ENCODE results near the gene GEMIN5.
"Not testable (repeated sequence)": the region's sequence is repeated elsewhere in the genome, so short reads cannot be mapped to it uniquely, and the experiment has no call there.

The GEMIN5 gene

DNA sequence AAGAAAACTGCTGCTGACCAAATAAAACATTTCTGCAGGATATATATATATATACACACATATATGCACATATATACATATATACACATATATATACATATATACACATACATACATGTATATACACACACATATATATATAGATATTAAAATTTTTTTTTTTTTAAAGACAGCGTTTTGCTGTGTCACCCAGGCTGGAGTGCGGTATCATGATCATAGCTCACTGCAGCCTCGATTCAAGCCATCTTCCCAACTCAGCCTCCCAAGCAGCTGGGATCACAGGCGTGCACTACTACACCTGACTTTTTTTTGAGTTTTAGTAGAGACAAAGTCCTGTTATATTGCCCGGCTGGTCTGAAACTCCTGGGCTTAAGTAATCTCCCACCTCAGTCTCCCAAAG, 5.5 kb upstream of the GEMIN5 start:
- DNase-seq, result no peak

DNA sequence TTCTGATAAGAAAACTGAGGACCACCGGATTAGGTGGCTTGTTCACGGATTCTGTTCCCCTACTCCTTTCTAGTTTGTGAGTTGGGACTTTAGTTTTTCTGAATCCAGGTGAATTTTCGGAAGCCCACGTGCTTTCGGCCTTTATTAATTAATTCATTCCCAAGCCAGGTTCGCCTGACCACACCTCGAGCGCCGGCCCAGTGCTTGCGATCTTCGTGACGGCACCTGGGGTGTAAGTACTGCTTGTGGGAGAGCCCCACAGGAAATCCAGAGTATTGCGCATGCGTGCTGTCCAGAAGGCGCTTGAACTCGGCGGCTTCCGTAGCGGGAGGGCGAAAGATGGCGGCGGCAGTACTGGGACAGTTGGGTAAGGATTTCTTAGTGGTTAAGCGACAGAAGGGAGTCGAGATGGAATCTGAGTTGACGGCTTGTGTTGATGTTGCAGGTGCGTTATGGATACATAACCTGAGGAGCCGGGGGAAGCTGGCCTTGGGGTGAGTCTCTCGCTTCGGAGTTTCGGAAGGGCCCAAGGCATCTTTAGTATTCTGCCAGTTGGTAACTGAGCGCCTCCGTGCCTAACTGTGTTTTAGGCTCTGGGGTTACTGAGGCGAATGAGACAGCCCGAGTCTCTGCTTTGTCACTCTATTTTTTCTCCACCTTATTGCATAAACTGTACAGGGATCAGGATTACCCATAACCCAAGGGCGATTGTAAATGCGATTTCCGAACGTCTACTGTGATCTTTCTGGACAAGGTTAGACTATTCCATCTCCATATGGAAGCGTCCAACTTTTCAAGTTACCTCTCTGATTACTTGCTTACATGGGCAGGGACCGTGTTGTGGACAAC, 3.0 kb upstream of the GEMIN5 start, which contains the start of gene MRPL22:
Gene MRPL22 (plus strand): TSS at position 302 of the 849 bp plus-strand sequence. CDS start 38 bp downstream, at position 340.
- peak; percentile 71 for DNase-seq

DNA sequence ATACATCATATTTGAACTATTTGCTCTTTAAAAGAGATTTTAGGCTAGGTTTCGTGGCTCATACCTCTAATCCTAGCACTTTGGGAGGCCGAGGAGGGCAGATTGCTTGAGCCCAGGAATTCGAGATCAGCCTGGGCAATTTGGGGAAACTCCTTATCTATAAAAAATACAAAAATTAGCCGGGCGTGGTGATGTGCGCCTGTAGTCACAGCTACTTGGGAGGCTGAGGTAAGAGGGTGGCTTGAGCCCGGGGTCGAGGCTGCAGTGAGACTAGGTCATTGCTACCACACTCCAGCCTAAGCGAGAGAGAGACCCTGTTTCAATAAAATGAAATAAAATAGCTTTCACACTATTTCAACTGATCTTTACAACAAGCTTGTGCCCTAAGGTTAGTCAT, 2.4 kb upstream of the GEMIN5 start:
- DNase-seq, result no peak

DNA sequence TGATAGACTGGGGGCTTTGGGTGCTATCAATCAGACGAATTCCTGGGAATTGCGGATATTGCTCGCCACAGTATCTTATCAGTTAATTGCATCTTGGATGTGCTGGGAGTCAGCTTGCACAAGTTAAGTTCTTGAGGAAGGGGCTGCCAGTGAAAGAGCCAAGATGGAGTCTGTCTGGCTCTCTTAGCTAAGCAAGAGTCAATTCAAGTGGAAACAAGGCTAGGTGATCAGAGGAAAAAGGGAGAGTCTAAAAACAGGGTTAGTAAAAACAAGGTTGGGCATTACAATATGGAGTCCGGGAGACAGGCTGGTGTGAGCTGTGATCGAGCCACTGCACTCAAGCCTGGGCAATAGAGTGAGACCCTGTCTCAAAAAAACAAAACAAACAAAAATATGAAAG, 1.4 kb upstream of the GEMIN5 start:
- not testable (repeated sequence) for DNase-seq

DNA sequence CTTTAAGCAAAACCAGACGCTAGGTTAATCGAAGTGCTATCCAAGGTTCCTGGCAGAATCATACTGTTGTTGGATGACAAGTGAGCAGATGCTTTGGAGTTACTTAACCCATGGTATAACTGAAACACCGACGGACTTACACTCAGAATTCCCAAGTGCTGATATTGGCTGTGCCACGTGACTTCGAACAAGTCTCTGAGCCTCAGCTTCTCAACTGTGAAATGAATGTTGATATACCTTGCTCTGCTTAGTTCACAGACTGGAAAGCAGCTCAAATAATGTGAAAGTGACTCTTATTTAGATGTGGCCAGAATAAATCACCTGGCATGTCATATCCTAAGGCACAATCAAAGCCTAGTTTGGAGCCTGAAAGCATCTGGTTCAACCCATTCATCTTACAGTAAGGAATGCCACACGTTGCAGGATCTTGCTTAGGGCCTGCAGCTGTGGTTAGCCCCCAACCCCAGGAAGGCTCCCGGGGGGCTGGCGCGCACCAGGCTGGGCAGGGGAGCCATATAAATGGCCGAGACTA, 759 bp downstream of the GEMIN5 start:
- DNase-seq, result no peak

DNA sequence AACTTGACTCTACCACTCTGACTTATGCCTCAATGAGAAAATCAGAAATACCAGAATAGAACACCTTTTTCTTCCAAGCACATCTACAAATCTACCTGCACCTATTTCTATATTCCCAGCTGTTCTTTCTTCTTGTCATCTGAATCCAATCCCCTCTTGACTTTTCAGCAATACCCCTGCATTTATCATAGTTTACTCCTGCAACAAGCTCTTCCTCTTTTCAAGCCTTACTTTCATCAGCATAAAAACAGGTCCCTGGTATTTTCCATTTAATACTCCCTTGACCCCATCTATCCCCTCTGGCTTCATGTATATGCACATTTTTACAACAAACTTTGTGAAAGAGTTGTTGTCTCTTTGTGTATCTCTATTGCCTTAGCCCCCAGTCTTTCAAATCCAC, 3.1 kb downstream of the GEMIN5 start:
- no peak for DNase-seq

DNA sequence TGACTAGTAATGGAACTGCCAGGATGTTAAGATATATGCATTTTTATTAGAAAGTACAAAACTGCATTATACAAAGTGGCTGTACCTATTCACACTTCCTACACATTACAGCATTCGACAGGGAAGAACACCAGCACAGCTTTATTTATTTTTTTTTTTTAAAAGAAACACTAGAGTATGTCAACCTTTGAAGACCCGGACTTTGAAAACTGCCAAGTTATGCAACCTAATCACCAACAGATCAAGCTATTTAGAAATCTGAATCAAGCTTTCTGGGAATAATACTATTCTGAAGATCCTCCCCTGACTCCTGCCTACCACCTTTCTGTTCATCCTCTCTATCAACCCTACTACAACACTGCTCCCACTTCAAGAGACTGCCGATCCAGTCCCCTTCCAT, 4.5 kb downstream of the GEMIN5 start:
- no peak for DNase-seq

DNA sequence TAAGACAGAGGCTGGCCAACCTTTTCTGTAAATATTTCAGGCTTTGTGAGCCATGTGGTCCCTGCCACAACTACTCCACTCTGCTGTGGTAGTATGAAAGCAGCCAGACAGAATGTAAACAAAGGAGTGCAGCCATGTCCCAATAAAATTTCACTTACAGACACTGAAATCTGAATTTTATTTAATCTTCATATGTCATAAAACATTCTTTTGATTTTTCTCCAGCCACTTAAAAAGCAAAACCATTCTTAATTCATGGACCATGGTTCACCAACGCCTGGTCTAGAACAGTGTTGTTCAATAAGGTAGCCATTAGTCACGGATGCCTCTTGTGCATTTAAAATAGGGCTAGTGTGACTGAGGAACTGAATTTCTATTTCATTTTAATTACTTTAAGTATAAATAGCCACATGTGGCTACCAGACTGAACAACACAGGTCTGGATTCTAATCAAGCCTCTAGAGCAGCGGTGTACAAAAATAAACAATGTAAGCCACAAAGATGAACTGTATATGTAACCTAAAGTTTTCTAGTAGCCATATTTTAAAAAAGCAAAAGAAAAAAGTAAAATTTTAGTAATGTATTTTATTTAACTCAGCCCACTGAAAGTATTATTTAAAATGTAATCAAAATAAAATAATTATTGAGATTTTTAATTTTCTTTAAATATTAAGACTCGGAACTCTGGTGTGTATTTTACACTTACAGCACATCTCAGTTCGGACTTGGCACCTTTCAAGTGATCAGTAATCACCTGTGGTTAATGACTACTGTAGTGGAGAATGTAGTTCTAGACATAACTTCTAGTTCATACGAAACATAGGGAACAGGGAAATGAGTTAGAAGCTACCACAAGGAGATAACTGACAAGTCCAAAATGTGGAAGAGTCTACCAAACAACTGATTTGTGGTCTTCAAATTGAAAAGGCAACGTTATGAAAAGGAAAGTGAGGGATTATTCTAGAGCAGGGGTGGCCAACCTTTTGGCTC, 14.3 kb downstream of the GEMIN5 start:
- no peak for DNase-seq

DNA sequence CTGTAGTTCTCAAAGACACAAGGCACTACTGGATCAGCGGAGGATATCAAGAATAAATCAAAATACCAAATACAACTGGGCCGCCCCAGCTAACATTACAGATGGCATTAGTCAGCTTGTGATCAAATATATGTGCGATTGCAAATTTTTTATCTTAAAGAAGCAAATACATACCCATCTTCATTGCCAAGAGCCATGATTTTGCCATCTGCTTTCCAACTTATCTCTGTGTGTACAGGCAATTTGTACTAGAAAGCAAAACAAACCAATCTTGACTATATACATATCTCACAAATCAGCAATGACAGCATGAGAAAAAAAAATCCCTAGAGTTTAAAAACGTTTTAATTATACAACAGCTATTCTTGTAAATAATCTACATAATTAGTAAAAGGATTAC, 20.3 kb downstream of the GEMIN5 start:
- DNase-seq, result no peak

DNA sequence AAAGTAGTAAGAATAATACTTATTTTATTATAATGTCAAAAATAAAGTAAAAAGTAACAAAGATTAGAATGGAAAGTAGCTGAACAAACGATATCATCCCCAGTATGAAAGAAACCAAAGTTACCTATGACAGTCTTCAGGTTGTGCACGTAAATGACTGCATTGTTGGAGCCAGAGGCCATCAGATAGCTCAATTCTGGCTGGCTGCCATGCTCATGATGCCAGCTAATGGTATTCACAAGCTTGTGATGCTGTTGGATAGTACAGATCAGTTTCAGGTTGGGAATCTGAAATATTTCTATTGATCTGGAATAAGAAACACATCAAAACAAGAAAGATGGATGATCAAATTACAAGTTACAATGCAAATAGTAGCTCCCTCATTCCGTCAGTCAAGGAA, 21.1 kb downstream of the GEMIN5 start:
- DNase-seq, result no peak

DNA sequence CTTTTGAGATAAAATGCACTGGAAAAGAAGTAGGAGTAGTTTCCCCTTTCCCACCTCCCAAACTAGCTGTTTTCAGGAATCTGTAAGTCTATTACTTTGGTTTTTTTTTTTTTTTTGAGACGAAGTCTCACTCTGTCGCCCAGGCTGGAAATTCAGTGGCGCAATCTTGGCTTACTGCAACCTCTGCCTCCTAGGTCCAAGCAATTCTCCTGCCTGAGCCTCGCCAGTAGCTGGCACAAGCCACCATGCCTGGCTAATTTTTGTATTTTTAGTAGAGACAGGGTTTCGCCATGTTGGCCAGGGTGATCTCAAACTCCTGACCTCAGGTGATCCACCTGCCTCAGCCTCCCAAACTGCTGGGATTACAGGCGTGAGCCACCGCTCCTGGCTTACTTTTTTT, 32.4 kb downstream of the GEMIN5 start:
- DNase-seq, result not testable (repeated sequence)

DNA sequence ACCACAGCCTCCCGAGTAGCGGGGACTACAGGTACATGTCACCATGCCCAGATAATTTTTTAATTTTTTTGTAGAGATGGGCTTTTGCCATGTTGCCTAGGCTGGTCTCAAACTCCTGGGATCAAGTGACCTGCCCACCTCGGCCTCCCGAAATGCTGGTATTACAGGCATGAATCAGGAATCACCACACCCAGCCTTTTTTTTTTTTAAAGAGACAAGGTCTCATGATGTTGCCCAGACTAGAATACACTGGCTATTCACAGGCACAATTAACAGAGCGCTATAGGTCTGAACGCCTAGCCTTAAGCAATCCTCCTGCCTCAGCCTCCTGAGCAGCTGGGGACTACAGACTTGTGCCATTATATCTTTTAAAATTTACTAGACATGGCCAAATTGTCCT, 36.1 kb downstream of the GEMIN5 start:
- DNase-seq, result no peak

DNA sequence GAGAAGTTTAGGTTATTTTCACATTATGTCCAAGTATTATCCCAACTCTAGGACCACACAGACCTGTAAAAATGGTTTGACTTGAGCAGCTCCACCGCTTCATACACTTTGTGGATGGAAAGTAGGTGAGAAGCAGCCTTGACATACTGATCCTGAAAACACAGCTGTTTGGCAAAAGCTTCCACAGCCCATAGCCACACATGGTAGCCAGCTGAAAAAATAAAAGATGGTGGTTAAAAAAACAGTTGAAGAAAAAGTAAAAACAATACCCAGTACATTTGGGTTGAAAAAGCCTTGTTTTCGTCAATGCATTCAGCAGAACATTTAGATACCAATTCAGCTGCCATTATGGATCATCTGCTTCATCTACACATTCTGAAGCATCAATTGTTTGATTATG, 36.7 kb downstream of the GEMIN5 start:
- DNase-seq, result no peak

DNA sequence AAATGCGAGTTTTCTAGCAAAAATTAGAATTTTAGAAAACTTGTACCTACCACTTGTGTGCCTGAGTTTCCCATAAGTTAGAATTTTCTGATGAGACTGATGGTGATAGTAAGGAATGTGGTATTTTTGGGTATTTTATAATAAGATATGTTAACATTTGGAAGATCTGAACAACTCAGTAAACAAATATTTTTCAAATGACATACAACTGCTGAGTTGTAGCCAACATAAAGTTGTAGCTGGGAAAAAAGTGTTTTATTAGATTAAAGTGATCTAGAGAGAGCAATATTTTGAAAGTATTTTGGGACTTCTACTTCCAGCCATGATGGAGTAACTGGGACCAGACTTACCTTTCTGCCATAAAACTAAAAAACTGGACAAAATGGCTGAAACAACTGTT, 37.9 kb downstream of the GEMIN5 start:
- no peak for DNase-seq

DNA sequence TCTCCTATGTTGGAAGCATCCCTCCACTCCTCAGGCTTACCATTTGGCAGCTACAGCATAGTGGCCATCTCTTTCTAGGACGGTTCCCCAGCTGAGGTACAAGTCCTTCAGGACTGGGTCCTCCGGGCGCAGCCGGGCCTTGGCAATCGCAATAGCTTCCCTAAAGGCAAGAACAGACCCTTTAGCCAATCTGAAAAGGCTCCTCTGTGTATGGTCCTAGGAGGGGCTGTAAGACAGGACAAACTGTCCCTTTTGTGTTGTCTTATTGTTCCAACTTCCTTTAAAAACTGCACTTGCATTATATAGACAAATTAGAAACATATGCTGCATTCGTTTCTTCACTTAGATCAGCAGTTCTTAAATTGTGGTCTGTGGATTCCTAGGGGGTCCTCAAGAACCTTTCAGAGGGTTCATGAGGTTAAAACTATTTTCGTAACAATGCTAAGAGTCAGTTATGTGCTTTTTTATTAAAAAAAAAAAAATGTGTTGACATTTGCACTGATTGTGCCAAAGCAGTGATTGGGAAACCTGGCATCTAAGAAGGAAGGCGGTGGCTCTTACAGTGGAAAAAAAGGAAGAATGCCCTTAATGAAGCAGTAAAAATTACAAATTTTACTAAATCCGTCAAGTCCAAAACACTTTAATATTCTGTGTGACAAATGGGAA, 38.7 kb downstream of the GEMIN5 start:
- no peak for DNase-seq

DNA sequence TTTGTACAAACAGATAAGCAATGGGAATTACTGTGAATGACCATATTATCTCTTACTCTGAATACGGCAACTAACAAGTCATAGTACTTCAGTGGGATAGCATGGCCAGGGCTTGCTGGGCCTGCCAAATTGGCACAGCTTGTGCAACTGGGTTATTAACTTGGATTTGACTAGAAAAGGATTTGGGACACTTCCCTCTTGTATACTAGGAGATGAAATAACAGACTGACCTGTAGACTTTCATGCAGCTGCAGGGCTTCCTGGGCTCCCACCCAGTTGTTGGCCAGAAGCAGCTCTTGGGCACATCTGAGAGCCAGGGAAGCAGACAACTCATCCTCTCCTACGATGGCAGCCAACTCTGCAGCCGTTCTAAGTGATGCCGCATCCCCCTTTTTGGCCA, 39.8 kb downstream of the GEMIN5 start:
- DNase-seq, result no peak

DNA sequence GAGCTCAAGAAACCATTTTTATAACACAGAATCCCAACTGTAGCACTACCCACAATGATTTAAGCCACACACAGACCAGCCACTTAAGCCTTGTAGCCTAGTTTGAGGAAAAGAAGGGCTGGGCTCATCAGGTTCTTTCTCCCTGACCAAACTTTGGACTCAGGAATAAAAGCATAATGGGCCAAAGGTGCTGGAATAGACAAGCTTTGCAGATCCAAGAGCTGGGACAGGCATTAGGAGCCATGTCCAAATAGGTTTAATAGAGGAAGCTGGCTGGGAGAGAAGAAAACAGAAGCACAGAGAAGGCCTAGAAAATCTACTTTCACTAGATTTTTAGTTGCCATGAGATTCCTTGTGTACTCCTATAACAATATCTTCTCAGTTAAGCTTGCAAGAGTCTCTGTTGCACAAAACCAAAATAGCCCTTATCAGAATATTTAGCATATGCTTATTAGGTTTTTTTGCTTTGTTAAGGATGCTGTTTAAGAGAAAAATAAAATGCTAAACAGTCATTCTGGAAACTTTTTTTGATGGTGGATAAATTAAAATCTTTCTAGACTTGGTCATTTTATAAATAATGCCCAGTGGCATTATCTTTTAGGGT, 41.3 kb downstream of the GEMIN5 start:
- DNase-seq, result no peak

DNA sequence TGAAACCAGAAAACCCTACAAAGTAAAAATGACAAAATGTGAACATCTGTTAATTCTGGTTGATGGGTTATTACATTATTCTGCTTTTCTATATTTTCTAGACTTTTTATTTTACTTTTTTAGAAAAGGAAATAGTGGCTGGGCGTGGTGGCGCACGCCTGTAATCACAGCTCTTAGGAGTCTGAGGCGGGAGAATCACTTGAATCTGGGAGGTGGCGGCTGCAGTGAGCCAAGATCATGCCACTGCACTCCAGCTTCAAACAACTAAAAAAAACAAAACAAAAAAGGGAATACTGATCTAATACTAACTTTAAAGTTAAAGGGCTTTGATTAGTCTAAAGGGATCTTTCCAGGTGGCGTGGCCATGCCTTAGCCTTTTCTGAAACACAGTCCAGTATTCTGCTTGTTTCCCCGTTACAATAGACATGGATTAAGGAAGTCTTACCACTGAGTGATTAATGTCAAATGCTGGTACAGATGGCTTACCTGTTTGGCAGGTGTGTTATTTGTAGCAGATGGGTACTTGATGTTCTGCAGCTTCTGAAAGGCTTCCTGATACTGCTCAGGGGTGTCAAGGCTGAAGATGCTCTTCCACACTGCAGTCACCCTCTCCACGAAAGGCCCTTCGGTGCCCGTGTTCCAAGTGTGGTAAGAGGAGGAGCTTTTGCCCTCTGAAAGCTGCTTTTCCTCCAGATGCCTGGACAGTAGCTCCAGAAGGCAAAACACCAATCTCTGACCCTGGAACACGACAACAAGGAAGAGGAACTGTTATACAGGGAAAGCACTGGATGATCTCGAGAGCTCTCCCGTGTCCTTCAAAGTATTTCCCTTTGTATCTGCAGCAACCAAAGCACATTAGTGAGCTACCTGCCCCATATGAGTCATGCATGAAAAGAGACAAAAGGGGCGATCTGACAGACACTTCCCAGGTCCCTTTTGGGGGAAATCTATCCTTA, 42.1 kb downstream of the GEMIN5 start:
- no peak for DNase-seq

DNA sequence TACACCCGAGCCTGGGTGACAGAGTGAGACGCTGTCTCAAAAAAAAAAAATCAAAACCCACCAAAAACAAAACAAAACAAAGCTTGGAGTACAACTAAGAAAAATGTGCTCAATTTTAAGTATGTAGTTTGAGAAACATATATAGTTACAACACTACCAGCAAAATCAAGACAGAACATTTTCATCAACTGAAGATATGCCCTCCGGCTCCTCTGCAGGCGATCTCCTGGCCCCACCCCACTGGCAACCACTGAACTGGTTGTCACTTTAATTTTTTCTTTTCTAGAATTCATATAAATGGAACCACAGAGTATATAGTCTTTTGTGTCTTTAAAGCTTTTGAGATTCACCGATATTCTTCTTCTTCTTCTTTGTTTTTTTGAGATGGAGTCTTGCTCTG, 44.6 kb downstream of the GEMIN5 start:
- no peak for DNase-seq

DNA sequence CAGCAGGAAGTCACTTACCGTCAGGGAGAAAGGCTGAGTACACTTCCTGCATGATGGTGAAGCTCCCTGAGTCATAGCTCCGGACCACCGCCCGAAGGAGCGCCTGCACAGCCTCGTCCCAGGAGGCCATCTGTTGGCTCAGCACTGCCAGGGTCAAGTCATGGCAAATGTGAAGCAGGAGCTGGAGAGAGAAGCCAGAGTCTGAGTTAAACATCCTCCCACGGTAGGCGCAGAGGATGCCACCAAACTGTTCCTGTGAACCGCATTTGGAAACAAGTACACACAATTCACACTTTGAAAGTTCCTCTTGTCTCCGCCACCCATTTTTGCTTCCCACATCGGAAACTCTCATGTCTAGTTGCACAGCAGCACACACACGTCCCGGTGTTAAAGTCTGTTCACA, 45.6 kb downstream of the GEMIN5 start:
- no peak for DNase-seq

DNA sequence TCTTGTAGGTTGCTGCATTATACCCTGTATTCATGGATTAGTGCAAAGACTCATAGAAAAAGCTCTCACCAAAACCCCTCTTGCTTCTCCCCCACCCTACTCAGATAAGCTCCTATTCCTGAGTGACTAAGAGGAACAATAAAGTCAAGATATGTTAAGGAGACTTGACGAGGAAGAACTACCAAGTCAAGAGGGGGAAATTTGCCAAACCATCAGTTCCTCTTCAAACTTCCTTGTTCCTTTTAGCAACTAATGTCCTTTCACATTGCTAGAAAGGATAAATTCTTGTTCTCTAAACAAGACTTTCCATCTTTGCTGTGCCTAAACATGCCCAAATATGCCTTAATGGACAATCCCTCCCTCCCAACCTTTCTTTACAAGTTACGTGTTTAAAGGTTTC, 52.6 kb downstream of the GEMIN5 start:
- no peak for DNase-seq
